Activated T-cell treated with anti-CD3 and anti-CD28 coated beads, Interleukin-2, amount 50 U/mL, for 72 hours (primary cell): ENCODE measurements around the gene BTC. TPM values are rescaled to one million over a fixed set of nuclear protein-coding genes. Genes with fewer than 3 reads are reported as not detected.
"Not testable (repeated sequence)": the region's sequence is repeated elsewhere in the genome, so short reads cannot be mapped to it uniquely, and the experiment has no call there.

Source experiments
- ATAC-seq, 2 donors: fragments of 150-1000 bp; cut with Tn5 transposase; replicated peaks in 1 of 2; 2 replicates each; pipeline ENCODE4 v1.10.0; 2021; ENCODE audit warnings: moderate library complexity in 2 of 2, mild to moderate bottlenecking in 1 of 2
- DNase-seq, 2 donors: peaks; one replicate each; pipeline ENCODE4 v3.0.0; 2021 to 2022; ENCODE audit warnings: mixed read lengths in 1 of 2
- H3K27ac Mint-ChIP-seq: one replicate; pipeline ENCODE4 v1.8.0; 2022; ENCODE audit warnings: mild to moderate bottlenecking, moderate library complexity, mixed read lengths
- H3K27me3 Mint-ChIP-seq: one replicate; pipeline ENCODE4 v1.8.0; 2022; ENCODE audit warnings: low read depth, mixed read lengths
- H3K36me3 Mint-ChIP-seq, 2 donors: one replicate each; pipeline ENCODE4 v1.8.0; 2022; ENCODE audit warnings: mixed read lengths in 2 of 2, mild to moderate bottlenecking in 1 of 2; ENCODE audit not compliant: insufficient read depth in 2 of 2
- H3K4me1 Mint-ChIP-seq: one replicate; pipeline ENCODE4 v1.8.0; 2022; ENCODE audit warnings: low read depth, mixed read lengths
- H3K4me3 Mint-ChIP-seq, 2 donors: one replicate each; pipeline ENCODE4 v1.8.0; 2022; ENCODE audit warnings: mild to moderate bottlenecking in 2 of 2, mixed read lengths in 2 of 2, moderate library complexity in 2 of 2
- H3K9me3 Mint-ChIP-seq, 2 donors: one replicate each; pipeline ENCODE4 v1.8.0; 2022; ENCODE audit warnings: mixed read lengths in 2 of 2
- total RNA-seq, 2 donors: library from RNA; stranded (reverse); gene quantifications; one replicate each; pipeline ENCODE4 v1.2.3, GENCODE V29; 2022

The BTC gene, protein sequence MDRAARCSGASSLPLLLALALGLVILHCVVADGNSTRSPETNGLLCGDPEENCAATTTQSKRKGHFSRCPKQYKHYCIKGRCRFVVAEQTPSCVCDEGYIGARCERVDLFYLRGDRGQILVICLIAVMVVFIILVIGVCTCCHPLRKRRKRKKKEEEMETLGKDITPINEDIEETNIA
- not detected for total RNA-seq

DNA sequence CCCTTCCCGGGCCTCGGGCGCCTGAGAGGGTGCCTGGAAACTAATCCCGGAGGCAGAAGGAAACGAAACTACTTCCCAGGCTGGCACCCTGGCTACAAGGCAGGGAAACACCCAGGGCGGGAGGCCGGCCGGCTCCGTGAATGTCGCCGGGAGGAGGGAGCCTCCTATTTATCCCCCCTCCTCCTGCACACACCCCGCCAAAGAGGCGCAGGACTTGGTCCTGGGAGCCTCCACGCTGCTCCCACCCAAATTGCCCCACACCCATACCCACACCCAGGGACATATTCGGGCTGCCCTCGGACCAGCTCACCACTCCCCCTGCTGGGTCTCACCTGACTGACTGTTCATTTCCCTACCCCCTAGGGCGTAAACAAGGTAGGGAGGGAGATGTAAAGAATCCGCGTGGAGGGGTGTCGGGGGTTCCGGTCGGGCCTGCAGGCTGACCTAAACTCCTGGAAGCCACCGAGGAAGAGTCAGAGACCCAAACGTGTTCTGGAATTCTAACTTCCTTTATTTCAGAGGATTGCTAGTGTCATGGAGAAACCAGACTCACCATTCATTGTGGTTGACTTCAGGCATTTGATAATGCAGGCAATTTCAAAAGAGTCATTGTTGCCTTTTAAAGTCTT is at the start of gene BTC:
TSS of gene BTC (minus strand) at position 142 of the 629 bp plus-strand sequence. CDS start 198 bp downstream, outside the sequence.
- DNase-seq = no peak
- peaks cover 4% of the 10 kb centered on the region for H3K4me1 Mint-ChIP-seq
- ATAC-seq = peak in 1 of 2 donors; percentile 32
- no peak within 1 kb of the TSS for H3K27ac Mint-ChIP-seq
- no peaks in the 10 kb centered on the region for H3K36me3 Mint-ChIP-seq
- H3K4me3 Mint-ChIP-seq = peak within 1 kb of the TSS; percentile 63 to 70
- peaks cover 47% of the 10 kb centered on the region for H3K27me3 Mint-ChIP-seq
- H3K9me3 Mint-ChIP-seq = peaks cover 0 to 1% of the 10 kb centered on the region in 2 donors

DNA sequence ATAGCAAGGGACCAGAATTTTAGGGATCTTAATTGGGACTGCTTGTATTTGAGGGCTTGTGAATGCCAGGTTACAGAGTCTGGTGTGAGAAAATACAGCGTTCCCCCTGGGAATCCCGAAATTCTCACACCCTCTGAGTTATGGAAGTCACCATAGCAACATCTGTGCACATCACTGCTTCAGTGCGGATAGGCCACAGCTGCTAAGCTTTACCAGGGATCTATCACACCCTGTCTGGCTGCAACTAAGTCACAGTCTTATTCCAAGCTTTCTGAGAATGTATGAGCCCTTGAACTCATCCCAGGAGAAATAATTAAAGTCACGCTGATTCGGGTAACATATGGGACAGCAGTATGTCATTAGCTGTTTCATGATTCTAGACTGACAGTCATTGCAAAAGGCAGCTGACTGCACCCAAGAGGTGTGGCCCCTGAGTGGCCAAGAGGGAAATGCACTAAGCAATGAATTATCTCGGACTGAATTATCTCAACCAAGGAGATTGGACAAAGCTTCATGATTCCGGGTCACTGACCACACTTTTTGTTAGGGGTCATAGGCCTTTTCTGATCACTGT is 46.7 kb upstream of the BTC start:
- H3K27me3 Mint-ChIP-seq = peaks cover 6% of the 10 kb centered on the region
- peaks cover 0 to 3% of the 10 kb centered on the region in 2 donors for H3K9me3 Mint-ChIP-seq
- no peak for ATAC-seq
- DNase-seq = no peak
- no peaks in the 10 kb centered on the region for H3K4me1 Mint-ChIP-seq
- H3K36me3 Mint-ChIP-seq = no peaks in the 10 kb centered on the region
- H3K27ac Mint-ChIP-seq = no peak overlapping the region
- H3K4me3 Mint-ChIP-seq = no peak overlapping the region

DNA sequence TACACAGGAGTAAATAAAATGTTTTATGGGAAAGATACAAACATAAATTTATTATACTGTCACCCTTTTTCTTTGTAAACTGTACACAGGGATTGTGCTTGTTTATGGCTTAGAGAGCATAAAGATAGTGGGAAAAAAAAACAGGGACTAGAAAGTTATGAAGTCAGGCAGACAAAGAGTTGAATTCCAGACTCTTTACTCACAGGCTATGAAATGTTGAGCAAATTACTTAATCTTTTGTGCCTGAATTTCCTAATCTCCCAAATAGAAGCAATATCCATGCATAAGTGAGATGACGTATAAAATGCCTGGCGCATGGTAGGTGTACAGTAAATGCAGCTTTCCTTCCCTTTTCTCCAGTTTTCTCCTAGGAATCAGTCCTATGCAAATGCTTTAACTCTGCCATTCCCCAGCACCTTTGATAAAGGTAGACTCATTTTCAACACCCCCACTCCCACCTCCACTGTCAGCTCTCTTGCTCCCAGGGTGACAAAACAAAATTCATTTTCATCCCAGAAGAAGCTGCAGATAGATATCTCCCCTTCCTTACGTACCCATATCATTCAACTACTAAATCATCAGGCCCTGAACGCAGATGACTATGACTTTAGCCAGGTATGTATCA is 44.5 kb upstream of the BTC start:
- no peaks in the 10 kb centered on the region for H3K36me3 Mint-ChIP-seq
- ATAC-seq (no peak), DNase-seq (no peak)

DNA sequence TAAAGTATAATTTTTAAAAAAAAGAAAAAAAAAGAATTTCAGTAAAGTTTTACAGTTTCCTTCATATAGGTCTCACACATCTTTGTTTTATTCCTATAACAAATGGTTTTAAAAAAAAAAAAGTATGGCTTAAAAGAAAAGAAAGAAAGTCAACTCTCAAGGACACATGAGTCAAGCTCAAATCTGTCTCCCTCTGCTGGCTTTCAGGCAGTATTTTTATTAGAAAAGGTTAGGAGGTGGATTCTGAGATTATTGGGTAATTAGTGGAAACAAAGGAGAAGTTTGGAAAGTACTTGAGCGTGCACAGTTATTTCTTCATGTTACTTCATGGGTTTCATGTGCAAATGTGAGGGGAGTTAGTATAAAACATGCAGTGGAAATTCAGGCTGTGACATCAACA is 36.6 kb upstream of the BTC start:
- no peak overlapping the region for H3K4me3 Mint-ChIP-seq
- ATAC-seq = no peak

More for the DNA sequence above, 44.5 kb upstream of the BTC start:
- Mint-ChIP-seq H3K27me3 (no peaks in the 10 kb centered on the region), H3K27ac (no peak overlapping the region), H3K4me1 (no peaks in the 10 kb centered on the region), H3K4me3 (no peak overlapping the region), H3K9me3 (no peaks in the 10 kb centered on the region)

DNA sequence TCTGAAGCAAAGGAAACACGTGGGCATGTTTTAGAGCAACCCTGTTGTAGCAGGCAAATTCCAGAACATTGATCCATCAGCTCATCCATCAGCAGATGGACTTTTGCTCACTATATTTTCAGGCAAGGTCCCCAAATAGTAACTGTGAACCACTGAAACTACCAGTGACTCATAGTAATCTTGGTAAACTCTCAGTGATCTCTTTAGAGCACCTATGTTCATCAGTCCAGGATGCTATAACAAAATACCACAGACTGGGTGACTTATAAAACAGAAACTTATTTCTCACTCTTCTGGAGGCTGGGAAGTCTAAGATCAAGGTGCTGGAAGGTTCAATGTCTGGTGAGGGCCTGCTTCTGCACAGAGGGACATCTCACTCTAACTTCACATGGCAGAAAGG is 28.9 kb upstream of the BTC start:
- Mint-ChIP-seq H3K27me3 (no peaks in the 10 kb centered on the region), H3K36me3 (no peaks in the 10 kb centered on the region), H3K9me3 (peaks cover 0 to 2% of the 10 kb centered on the region in 2 donors), H3K4me3 (no peak overlapping the region), H3K4me1 (no peaks in the 10 kb centered on the region), H3K27ac (no peak overlapping the region)
- ATAC-seq (no peak), DNase-seq (no peak)

More for the DNA sequence above, 36.6 kb upstream of the BTC start:
- DNase-seq = no peak
- Mint-ChIP-seq H3K36me3 (peaks cover 3 to 4% of the 10 kb centered on the region in 2 donors), H3K4me1 (no peaks in the 10 kb centered on the region), H3K27ac (no peak overlapping the region), H3K9me3 (peaks cover 3 to 7% of the 10 kb centered on the region in 2 donors), H3K27me3 (no peaks in the 10 kb centered on the region)

DNA sequence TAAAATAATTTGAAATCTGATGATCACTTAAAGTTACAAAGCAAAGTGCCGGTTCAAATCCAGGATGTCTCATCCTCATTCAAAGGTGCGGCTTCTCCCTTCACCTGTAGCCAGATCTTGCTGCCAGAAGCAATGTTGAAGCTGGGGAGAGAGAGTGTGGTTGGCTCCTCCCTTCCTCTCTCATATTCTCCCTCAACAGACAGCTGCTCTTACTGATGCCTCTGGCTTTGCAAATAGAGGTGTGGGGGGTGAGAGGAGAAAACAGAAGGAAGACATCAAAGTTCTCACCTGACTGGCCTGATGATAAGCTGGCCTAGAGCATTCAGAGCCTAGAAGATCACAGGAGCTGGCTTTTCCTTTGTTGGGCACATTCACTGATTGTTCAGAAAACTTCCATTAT is 28.3 kb upstream of the BTC start:
- no peak for ATAC-seq
- peaks cover 0 to 2% of the 10 kb centered on the region in 2 donors for H3K9me3 Mint-ChIP-seq

DNA sequence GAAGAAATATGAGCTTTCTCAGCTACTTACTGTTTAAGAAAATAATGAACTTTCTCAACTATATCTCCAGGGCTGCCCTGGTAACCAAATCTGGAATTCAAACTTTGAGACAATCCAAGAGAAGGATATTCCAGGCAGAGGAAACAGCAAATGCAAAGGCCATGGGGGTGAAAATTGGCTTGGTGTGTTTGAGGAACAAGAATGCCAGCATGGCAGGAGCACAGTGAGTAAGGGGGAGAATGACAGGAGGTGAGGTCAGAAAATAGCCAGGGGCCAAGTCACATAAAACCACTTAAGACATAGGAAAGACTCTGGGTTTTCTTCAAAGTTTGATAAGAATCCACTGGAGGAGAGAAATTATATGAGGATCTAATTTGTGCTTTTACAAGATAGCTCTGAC is 27.2 kb upstream of the BTC start:
- no peaks in the 10 kb centered on the region for H3K36me3 Mint-ChIP-seq
- no peak for ATAC-seq

More for the DNA sequence above, 28.3 kb upstream of the BTC start:
- no peak overlapping the region for H3K4me3 Mint-ChIP-seq
- no peaks in the 10 kb centered on the region for H3K4me1 Mint-ChIP-seq
- DNase-seq = no peak
- no peaks in the 10 kb centered on the region for H3K36me3 Mint-ChIP-seq
- no peaks in the 10 kb centered on the region for H3K27me3 Mint-ChIP-seq
- no peak overlapping the region for H3K27ac Mint-ChIP-seq

DNA sequence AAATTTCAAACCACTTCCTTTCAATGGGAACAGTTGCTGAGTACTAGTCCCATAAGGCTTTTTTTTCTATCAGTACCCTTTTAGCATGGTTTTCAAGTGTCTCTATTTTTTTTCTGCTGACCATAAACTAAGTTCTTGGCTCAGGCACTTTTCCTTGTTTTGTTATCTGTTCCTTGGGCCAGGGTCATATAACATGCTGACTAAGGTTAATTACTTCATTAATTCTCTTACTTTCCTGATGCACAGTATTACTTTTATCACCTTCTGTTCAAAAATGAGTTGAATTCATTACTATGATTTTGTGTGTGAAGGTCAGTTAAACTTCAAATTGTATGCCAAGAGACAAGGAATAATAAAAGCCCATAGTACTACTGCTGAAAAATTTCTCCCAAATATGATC is 19.7 kb upstream of the BTC start:
- no peak for ATAC-seq
- Mint-ChIP-seq H3K36me3 (no peaks in the 10 kb centered on the region), H3K27me3 (no peaks in the 10 kb centered on the region), H3K4me1 (no peaks in the 10 kb centered on the region), H3K27ac (no peak overlapping the region), H3K9me3 (peaks cover 2 to 7% of the 10 kb centered on the region in 2 donors), H3K4me3 (no peak overlapping the region)
- no peak for DNase-seq

More for the DNA sequence above, 27.2 kb upstream of the BTC start:
- DNase-seq = no peak
- no peaks in the 10 kb centered on the region for H3K27me3 Mint-ChIP-seq
- H3K4me3 Mint-ChIP-seq = no peak overlapping the region
- H3K27ac Mint-ChIP-seq = no peak overlapping the region
- H3K9me3 Mint-ChIP-seq = peaks cover 0 to 2% of the 10 kb centered on the region in 2 donors
- H3K4me1 Mint-ChIP-seq = no peaks in the 10 kb centered on the region

DNA sequence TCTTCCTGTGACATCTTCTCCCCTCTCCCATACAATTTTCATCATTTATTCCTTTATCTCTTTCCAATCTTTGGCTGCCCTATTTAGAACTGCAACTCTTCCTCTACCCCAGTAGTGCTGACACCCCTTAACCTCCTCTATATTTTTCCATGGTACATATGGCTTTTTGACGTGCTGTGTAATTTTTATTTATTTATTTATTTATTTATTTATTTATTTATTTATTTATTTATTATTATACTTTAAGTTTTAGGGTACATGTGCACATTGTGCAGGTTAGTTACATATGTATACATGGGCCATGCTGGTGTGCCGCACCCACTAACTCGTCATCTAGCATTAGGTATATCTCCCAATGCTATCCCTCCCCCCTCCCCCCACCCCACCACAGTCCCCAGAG is 17.7 kb upstream of the BTC start:
- H3K27me3 Mint-ChIP-seq, H3K36me3 Mint-ChIP-seq, H3K9me3 Mint-ChIP-seq, ATAC-seq, H3K27ac Mint-ChIP-seq, H3K4me3 Mint-ChIP-seq, DNase-seq, H3K4me1 Mint-ChIP-seq: not testable (repeated sequence)

DNA sequence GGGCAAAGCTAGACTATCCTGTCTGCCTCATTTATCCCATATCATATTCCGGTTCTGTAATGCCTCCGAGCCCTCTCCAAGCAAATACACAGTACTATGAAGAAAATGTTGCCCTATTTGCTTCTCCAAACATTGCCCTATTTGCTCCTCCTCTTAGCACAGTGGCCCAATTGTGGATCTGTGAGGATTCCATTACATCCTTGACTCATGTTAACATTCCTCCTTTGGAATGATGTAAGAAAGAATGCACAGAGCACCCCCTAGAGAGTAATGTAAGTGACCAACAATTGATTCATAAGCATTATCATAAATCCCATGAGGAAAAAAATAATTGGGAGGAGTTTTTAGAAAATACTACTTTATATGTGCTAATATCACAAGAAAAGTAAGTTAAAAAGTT is 11.3 kb upstream of the BTC start:
- no peak for DNase-seq
- ATAC-seq = no peak
- H3K27ac Mint-ChIP-seq = no peak overlapping the region
- H3K9me3 Mint-ChIP-seq = no peaks in the 10 kb centered on the region
- H3K27me3 Mint-ChIP-seq = peaks cover 10% of the 10 kb centered on the region
- H3K4me3 Mint-ChIP-seq = no peak overlapping the region
- no peaks in the 10 kb centered on the region for H3K4me1 Mint-ChIP-seq
- no peaks in the 10 kb centered on the region for H3K36me3 Mint-ChIP-seq

DNA sequence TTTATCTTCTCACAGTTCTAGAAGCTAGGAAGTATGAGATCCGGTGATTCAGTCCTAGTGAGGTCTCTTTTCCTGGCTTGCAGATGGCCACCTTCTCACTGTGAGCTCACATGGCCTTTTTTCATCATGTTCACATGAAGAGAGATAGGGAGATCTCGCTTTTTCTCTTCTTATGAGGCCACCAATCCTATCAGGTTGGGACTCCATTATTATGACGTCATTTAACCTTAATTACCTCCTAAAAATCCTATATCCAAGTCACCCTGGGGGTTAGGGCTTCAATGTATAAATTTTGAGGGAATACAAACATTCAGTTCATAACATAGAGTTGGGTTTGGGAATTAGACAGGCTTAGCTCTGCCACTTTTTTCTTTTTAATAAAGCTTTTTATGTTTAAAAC is 6.0 kb upstream of the BTC start:
- Mint-ChIP-seq H3K27ac (no peak overlapping the region), H3K36me3 (no peaks in the 10 kb centered on the region), H3K27me3 (peaks cover 30% of the 10 kb centered on the region), H3K4me3 (no peak overlapping the region), H3K4me1 (no peaks in the 10 kb centered on the region), H3K9me3 (peaks cover 0 to 1% of the 10 kb centered on the region in 2 donors)
- ATAC-seq (no peak), DNase-seq (no peak)

DNA sequence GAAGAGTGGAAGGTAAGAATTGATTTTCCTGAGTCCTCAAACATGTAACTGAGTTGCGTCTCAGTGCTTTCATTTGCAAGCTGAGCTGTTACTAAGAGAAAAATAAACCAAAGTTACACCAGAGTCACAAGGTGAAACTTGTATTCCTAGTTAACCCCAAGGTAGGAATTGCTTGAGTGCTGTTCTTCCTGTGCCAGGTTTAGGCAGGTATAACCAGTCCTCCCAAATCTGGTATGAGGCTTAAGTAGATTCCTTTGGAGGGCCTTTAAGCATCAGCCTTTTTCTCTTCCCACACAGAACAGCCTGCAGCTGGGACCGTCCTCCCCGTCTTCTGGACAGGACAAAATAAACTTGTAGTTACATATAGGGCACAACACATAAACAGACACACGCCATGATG is 2.3 kb upstream of the BTC start:
- no peak overlapping the region for H3K27ac Mint-ChIP-seq
- no peaks in the 10 kb centered on the region for H3K36me3 Mint-ChIP-seq
- H3K4me1 Mint-ChIP-seq = peaks cover 4% of the 10 kb centered on the region
- H3K4me3 Mint-ChIP-seq = no peak overlapping the region
- ATAC-seq (no peak), DNase-seq (no peak)
- peaks cover 0 to 1% of the 10 kb centered on the region in 2 donors for H3K9me3 Mint-ChIP-seq
- H3K27me3 Mint-ChIP-seq = peaks cover 50% of the 10 kb centered on the region

DNA sequence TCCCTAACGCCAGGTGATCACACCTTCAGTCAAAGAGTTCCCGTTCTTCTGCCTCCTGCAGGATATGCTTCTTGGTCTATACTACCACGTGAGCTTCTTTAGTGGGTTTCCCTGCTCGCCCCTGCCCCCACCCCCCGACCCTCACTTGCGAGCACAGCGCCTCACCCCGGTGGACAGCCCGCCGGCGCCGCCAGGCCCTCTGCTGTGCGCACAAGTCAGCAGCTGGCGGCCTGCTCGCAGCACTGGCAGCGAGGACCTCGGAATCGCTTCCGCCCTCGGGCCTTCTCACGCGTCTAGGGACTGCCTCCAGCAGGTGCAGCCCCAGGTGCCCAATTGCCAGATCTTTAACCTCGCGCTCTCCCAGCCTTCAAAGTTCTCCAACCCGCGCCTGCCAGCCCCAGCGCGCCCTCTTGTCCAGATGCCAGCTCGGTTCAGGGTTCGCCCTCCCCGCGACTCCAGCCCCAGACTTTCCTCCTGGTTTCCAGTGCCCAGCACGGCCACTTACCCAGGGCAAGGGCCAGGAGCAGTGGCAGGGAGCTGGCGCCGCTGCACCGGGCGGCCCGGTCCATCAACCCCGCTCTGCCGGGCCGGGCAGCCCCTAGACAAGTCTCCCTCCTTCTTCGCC is 454 bp downstream of the BTC start:
- H3K9me3 Mint-ChIP-seq = peaks cover 0 to 1% of the 10 kb centered on the region in 2 donors

More for the DNA sequence above, 454 bp downstream of the BTC start:
- peaks cover 47% of the 10 kb centered on the region for H3K27me3 Mint-ChIP-seq
- peak overlapping the region; percentile 63 to 70 for H3K4me3 Mint-ChIP-seq
- ATAC-seq (peak; percentile 40 to 53), DNase-seq (peak; percentile 3)
- no peak overlapping the region for H3K27ac Mint-ChIP-seq
- peaks cover 4% of the 10 kb centered on the region for H3K4me1 Mint-ChIP-seq
- H3K36me3 Mint-ChIP-seq = no peaks in the 10 kb centered on the region
